Stimulated activated CD4-positive, alpha-beta T cell treated with anti-CD3 and anti-CD28 coated beads, Interleukin-15, amount 100 ng/mL, for 48 hours (primary cell): ENCODE measurements around the gene NLGN1.
"Not testable (repeated sequence)": the region's sequence is repeated elsewhere in the genome, so short reads cannot be mapped to it uniquely, and the experiment has no call there.

Experiments
- DNase-seq, 2 donors: peaks; one replicate each; pipeline ENCODE4 v3.0.0-alpha.2; 2020; ENCODE audit warnings: low read depth in 2 of 2

NLGN1 gene

GRCh38 chr3:173397161-173398110 is at the start of gene NLGN1:
Gene NLGN1 (plus strand): TSS chr3:173397744.
- no peak for DNase-seq

- no peak for DNase-seq
Measured at GRCh38 chr3:173351886-173352285, 45.7 kb upstream of the NLGN1 start.

- DNase-seq: not testable (repeated sequence)
Measured at GRCh38 chr3:173353137-173353536, 44.4 kb upstream of the NLGN1 start.

- DNase-seq: no peak
Measured at GRCh38 chr3:173354124-173354523, 43.4 kb upstream of the NLGN1 start.

- no peak for DNase-seq
Measured at GRCh38 chr3:173371848-173372487, 25.6 kb upstream of the NLGN1 start.

- DNase-seq: no peak
Measured at GRCh38 chr3:173380681-173381080, 16.9 kb upstream of the NLGN1 start.

- DNase-seq: not testable (repeated sequence)
Measured at GRCh38 chr3:173381936-173382335, 15.6 kb upstream of the NLGN1 start.

- no peak for DNase-seq
Measured at GRCh38 chr3:173395073-173395411, 2.5 kb upstream of the NLGN1 start.

- peak; percentile 20 to 42 for DNase-seq
Measured at GRCh38 chr3:173395412-173396181, 1.9 kb upstream of the NLGN1 start.

GRCh38 chr3:173396191-173397041 is 1.1 kb upstream of the NLGN1 start:
- DNase-seq: no peak

GRCh38 chr3:173398111-173398479 is 551 bp downstream of the NLGN1 start:
- DNase-seq: no peak

- no peak for DNase-seq
Measured at GRCh38 chr3:173399044-173399443, 1.5 kb downstream of the NLGN1 start.

- no peak for DNase-seq
Measured at GRCh38 chr3:173401369-173401768, 3.8 kb downstream of the NLGN1 start.

GRCh38 chr3:173402656-173403055 is 5.1 kb downstream of the NLGN1 start:
- DNase-seq: no peak

- DNase-seq: no peak
Measured at GRCh38 chr3:173403376-173403775, 5.8 kb downstream of the NLGN1 start.

- DNase-seq: no peak
Measured at GRCh38 chr3:173404156-173404555, 6.6 kb downstream of the NLGN1 start.

GRCh38 chr3:173410436-173410835 is 12.9 kb downstream of the NLGN1 start:
- no peak for DNase-seq

GRCh38 chr3:173410849-173411248 is 13.3 kb downstream of the NLGN1 start:
- DNase-seq: no peak

GRCh38 chr3:173411375-173411973 is 13.9 kb downstream of the NLGN1 start:
- no peak for DNase-seq

- no peak for DNase-seq
Measured at GRCh38 chr3:173416070-173416469, 18.5 kb downstream of the NLGN1 start.

GRCh38 chr3:173429076-173429475 is 31.5 kb downstream of the NLGN1 start:
- no peak for DNase-seq
